RWPE1 (cell line): ENCODE data around the gene VCL.

Experiments used
- CTCF ChIA-PET: fragments of 350-600 bp; sonication (Branson Sonifier 250); formaldehyde crosslinking; extraction: SDS; loops from one replicate; lab custom pipeline; 2021; lab: Yijun Ruan, JAX
- POLR2A ChIA-PET: fragments of 400-600 bp; formaldehyde crosslinking; extraction: SDS; loops from one replicate; lab custom pipeline; 2020; ENCODE audit warnings: antibody characterized with exemption; ENCODE audit not compliant: low non-redundant PET; lab: Yijun Ruan, JAX
- DNase-seq: peaks from one replicate; pipeline ENCODE4 v3.0.0; 2012; ENCODE audit warnings: low spot score
- H3K27ac ChIP-seq: fragments of 450-650 bp; 2 replicates; pipeline ENCODE4 v1.5.1; 2017
- CTCF ChIP-seq: fragments of 450-650 bp; conservative IDR thresholded peaks from 2 replicates; pipeline ENCODE4 v1.5.1; 2017; ENCODE audit warnings: low read depth, mild to moderate bottlenecking

The VCL gene

GRCh38 chr10:74081941-74082718 is 84.2 kb downstream of the VCL start:
- ChIA-PET CTCF (interaction anchor here (0.5 to 1.6 kb wide), 26 partner anchors 8 to 303 kb away, joined by 3 to 15 read pairs (median 5); no protein-coding TSS in a partner anchor), POLR2A (no interaction called here)
- H3K27ac ChIP-seq = no peak overlapping the region
- DNase-seq = no peak
- TF ChIP-seq CTCF = no peak

GRCh38 chr10:74083304-74083703 is 85.4 kb downstream of the VCL start:
- H3K27ac ChIP-seq = no peak overlapping the region
- no peak for DNase-seq
- ChIA-PET POLR2A (no interaction called here), CTCF (no interaction called here)
- no peak for TF ChIP-seq CTCF

- DNase-seq = no peak
- no peak for TF ChIP-seq CTCF
- ChIA-PET CTCF (interaction anchor here (0.7 kb wide), 1 partner anchor 50 kb away, joined by 4 read pairs; no protein-coding TSS in a partner anchor), POLR2A (no interaction called here)
- no peak overlapping the region for H3K27ac ChIP-seq
Measured at GRCh38 chr10:74084955-74085354, 87.0 kb downstream of the VCL start.

- DNase-seq = no peak
- no peak for TF ChIP-seq CTCF
- CTCF ChIA-PET = interaction anchor here (0.6 kb wide), 1 partner anchor 207 kb away, joined by 5 read pairs; no protein-coding TSS in a partner anchor
- no peak overlapping the region for H3K27ac ChIP-seq
- POLR2A ChIA-PET = no interaction called here
Measured at GRCh38 chr10:74086317-74086716, 88.4 kb downstream of the VCL start.

GRCh38 chr10:74088722-74089121 is 90.8 kb downstream of the VCL start:
- TF ChIP-seq CTCF = no peak
- H3K27ac ChIP-seq = no peak overlapping the region
- CTCF ChIA-PET = no interaction called here
- DNase-seq = no peak
- POLR2A ChIA-PET = no interaction called here

- POLR2A ChIA-PET = no interaction called here
- no peak overlapping the region for H3K27ac ChIP-seq
- TF ChIP-seq CTCF = no peak
- DNase-seq = no peak
- CTCF ChIA-PET = interaction anchor here (0.6 to 2.0 kb wide), 3 partner anchors 11 to 139 kb away, joined by 5 to 7 read pairs (median 5); no protein-coding TSS in a partner anchor
Measured at GRCh38 chr10:74092372-74092771, 94.5 kb downstream of the VCL start.
